22Rv1 (cell line): ENCODE data around the gene GTF2A1.

Experiments used
- ZFX ChIP-seq: fragments of 450-650 bp; IDR thresholded peaks from 2 replicates; pipeline ENCODE4 v1.6.1; 2017; ENCODE audit warnings: antibody characterized with exemption, borderline replicate concordance
- TF ChIP-seq, protein P1 (sequence below): fragments of 450-650 bp; IDR thresholded peaks from 2 replicates; pipeline ENCODE4 v1.5.1; 2017; ENCODE audit warnings: mild to moderate bottlenecking

DNA sequence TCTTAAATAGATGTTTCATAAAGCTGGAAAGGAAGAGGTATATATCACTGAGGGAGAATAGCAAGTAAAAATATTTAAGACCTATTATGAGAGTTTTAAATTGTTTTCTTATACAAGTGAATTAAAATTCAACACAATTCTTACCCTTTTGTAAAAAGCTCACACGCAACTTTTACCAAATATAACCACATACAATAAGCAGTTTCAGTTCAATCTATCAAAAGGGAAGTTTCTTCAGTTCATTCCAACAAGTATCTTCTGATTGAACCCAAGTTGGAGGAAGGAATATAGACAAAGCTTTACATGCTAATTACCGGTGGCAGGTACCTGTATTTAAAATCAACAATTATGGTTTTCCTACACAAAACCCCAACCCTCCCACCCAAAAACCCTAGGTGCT, 41.1 kb downstream of the GTF2A1 start:
- TF ChIP-seq, protein P1, sequence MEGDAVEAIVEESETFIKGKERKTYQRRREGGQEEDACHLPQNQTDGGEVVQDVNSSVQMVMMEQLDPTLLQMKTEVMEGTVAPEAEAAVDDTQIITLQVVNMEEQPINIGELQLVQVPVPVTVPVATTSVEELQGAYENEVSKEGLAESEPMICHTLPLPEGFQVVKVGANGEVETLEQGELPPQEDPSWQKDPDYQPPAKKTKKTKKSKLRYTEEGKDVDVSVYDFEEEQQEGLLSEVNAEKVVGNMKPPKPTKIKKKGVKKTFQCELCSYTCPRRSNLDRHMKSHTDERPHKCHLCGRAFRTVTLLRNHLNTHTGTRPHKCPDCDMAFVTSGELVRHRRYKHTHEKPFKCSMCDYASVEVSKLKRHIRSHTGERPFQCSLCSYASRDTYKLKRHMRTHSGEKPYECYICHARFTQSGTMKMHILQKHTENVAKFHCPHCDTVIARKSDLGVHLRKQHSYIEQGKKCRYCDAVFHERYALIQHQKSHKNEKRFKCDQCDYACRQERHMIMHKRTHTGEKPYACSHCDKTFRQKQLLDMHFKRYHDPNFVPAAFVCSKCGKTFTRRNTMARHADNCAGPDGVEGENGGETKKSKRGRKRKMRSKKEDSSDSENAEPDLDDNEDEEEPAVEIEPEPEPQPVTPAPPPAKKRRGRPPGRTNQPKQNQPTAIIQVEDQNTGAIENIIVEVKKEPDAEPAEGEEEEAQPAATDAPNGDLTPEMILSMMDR, result no peak
- TF ChIP-seq ZFX, result no peak
